ENCODE data around the gene RCCD1.
"Not testable (repeated sequence)": the region's sequence is repeated elsewhere in the genome, so short reads cannot be mapped to it uniquely, and the experiment has no call there.

The RCCD1 gene

DNA sequence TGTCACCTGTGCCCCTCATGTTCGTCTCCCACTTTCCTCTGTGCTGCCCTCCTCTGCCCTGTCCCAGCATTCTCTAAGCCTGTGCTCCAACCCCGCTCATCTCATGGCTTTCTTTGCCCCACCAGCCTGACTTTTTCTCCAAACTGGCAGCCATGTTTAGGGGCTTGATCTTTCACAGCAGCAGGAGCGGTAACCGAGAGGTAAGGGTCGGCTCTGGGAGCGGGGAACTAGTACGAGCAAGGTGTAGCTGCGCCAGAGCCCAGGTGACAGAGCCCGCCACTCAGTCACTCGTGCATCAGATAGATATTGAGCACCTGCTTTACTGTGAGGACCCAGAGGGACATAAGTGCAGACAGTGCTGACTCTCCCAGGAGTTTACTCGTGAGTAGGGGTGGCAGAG, 38.2 kb upstream of the RCCD1 start:
- H3K36me3 ChIP-seq (ENCODE audit: control insufficient read depth, insufficient read depth, low read length), result peaks cover 60% of the 10 kb centered on the region
- no peaks in the 10 kb centered on the region for H3K27me3 ChIP-seq (replicated peaks; ENCODE audit: control insufficient read depth, insufficient read depth, low read length)
- no peak overlapping the region for H3K4me3 ChIP-seq (replicated peaks; ENCODE audit: low read depth, low read length)
- no peak for DNase-seq (ENCODE audit: extremely low read depth, insufficient read length)
- TF ChIP-seq, protein P1, sequence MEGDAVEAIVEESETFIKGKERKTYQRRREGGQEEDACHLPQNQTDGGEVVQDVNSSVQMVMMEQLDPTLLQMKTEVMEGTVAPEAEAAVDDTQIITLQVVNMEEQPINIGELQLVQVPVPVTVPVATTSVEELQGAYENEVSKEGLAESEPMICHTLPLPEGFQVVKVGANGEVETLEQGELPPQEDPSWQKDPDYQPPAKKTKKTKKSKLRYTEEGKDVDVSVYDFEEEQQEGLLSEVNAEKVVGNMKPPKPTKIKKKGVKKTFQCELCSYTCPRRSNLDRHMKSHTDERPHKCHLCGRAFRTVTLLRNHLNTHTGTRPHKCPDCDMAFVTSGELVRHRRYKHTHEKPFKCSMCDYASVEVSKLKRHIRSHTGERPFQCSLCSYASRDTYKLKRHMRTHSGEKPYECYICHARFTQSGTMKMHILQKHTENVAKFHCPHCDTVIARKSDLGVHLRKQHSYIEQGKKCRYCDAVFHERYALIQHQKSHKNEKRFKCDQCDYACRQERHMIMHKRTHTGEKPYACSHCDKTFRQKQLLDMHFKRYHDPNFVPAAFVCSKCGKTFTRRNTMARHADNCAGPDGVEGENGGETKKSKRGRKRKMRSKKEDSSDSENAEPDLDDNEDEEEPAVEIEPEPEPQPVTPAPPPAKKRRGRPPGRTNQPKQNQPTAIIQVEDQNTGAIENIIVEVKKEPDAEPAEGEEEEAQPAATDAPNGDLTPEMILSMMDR (IDR thresholded peaks at IDR 0.05; ENCODE audit: insufficient read depth, low read length, poor library complexity, severe bottlenecking), result no peak

DNA sequence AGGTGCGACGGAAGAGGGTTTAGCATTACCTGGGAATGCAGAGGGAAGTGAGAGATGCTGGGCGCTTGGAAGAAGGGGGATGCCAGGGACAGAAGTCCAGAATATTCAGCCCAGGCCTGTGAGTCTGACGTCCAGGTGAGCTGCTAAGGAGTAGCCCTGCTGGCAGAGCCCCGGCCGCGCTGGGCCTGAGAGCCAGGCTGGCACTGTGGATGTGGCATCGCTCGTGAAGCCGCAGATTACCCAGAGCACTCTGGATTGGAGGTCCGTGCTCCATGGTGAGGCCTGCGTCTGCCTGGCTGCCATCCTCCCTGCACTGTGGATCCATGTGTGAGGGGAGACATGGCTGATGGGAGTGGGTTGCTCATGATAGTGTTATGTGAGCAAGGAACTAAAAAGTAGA, 37.1 kb upstream of the RCCD1 start:
- TF ChIP-seq, protein P1 (IDR thresholded peaks at IDR 0.05; ENCODE audit: insufficient read depth, low read length, poor library complexity, severe bottlenecking), result no peak
- no peak overlapping the region for H3K4me3 ChIP-seq (replicated peaks; ENCODE audit: low read depth, low read length)
- peaks cover 52% of the 10 kb centered on the region for H3K36me3 ChIP-seq (ENCODE audit: control insufficient read depth, insufficient read depth, low read length)
- no peak for DNase-seq (ENCODE audit: extremely low read depth, insufficient read length)
- H3K27me3 ChIP-seq (replicated peaks; ENCODE audit: control insufficient read depth, insufficient read depth, low read length), result no peaks in the 10 kb centered on the region

DNA sequence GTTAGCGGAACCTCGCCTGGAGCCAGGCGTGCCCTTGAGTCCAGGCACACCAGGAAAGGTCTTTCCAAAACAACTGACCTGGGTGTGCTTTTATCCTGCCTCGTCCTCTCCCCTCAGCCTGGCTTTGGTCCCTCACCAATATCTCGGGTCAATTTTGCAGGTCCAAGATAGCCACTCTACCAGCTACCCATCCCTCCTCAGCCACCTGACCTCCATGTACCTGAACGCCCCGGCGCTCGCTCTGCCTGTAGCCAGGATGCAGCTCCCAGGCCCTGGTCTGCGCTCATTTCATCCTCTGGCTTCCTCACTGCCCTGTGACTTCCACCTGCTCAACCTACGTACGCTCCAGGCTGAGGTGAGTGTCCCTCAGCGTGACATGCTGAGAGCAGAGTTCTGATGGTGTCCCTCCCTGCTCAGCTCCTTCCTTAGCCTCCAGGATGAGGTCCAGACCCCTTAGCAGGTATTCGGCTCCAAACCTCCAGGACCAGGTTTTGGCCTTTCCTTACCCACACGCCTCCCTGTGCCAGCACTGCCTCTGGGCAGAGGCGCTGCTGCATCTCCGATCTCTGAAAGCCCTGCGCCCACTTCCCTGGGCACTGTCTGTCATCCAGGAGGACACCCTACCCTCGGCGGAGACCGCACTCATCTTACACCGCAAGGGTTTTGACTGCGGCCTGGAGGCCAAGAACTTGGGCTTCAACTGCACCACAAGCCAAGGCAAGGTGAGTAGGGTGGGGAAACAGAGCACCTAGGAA, 36.5 kb upstream of the RCCD1 start:
- Histone ChIP-seq H3K4me3 (replicated peaks; ENCODE audit: low read depth, low read length) (no peak overlapping the region), H3K27me3 (replicated peaks; ENCODE audit: control insufficient read depth, insufficient read depth, low read length) (no peaks in the 10 kb centered on the region), H3K36me3 (ENCODE audit: control insufficient read depth, insufficient read depth, low read length) (peaks cover 47% of the 10 kb centered on the region)
- DNase-seq (ENCODE audit: extremely low read depth, insufficient read length), result no peak
- TF ChIP-seq, protein P1 (IDR thresholded peaks at IDR 0.05; ENCODE audit: insufficient read depth, low read length, poor library complexity, severe bottlenecking), result no peak

DNA sequence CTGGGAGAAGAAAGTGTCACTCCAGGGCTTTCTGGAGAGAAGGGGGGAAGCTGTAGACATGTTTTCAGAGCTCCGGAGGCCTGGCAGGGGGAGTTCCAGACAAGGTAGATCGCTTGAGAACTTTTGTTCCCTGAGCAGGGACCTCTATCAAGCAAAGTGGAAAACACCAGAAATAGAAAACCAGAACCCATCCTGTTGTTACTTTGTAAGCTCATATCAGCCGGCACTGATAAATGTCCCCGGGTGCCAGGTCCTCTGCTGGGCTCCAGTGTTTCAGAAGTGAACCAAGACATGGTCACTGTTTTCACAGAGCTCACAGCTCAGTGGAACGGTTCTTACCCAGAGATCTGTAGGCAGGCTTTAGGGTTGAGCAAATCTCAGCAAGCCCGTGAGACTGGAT, 35.8 kb upstream of the RCCD1 start:
- no peak for DNase-seq (ENCODE audit: extremely low read depth, insufficient read length)
- Histone ChIP-seq H3K27me3 (replicated peaks; ENCODE audit: control insufficient read depth, insufficient read depth, low read length) (no peaks in the 10 kb centered on the region), H3K4me3 (replicated peaks; ENCODE audit: low read depth, low read length) (no peak overlapping the region), H3K36me3 (ENCODE audit: control insufficient read depth, insufficient read depth, low read length) (peaks cover 43% of the 10 kb centered on the region)
- TF ChIP-seq, protein P1 (IDR thresholded peaks at IDR 0.05; ENCODE audit: insufficient read depth, low read length, poor library complexity, severe bottlenecking), result no peak

DNA sequence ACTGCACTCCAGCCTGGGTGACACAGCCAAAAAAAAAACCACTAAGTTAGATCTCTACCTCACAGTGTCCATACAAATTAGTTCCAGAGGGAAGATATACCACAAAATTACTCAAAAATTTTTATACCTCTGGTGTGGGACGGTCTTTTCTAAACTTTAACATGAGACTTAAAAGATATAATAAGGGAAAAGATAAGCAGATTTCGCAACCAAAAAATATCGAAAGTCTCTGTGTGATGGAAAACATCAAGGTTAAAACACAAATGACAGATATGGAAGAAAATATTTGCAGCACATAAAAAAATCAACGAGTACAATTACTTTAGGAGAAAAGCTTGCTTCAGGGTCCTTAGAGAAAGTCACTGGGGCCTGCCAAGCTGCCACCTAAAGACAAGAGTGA, 32.8 kb upstream of the RCCD1 start:
- Histone ChIP-seq H3K36me3 (ENCODE audit: control insufficient read depth, insufficient read depth, low read length) (peaks cover 24% of the 10 kb centered on the region), H3K27me3 (replicated peaks; ENCODE audit: control insufficient read depth, insufficient read depth, low read length) (no peaks in the 10 kb centered on the region), H3K4me3 (replicated peaks; ENCODE audit: low read depth, low read length) (no peak overlapping the region)
- no peak for DNase-seq (ENCODE audit: extremely low read depth, insufficient read length)
- TF ChIP-seq, protein P1 (IDR thresholded peaks at IDR 0.05; ENCODE audit: insufficient read depth, low read length, poor library complexity, severe bottlenecking), result no peak

DNA sequence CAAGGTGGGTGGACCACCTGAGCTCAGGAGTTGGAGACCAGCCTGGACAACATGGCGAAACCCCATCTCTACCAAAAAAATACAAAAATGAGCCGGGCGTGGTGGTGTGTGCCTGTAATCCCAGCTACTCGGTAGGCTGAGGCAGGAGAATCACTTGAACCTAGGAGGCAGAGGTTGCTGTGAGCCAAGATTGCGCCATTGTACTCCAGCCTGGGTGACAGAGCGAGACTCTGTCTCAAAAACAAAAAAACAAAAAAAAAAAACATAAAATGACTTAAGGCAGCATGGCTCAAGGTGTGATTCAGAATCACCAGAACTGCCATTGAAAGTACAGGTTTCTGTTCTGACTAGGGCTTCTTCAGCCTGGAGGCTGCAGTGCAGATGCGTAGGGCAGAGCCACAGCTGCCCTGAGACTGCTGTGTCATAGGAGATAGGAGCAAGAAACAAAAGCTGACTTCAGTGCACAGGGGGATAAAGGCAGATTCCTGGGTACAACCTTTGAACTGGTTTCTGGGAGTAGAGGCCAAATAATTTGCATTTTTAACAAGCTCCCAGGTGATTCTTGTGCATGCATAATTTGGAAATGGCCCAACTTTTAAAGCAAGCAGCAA, 31.9 kb upstream of the RCCD1 start:
- peaks cover 18% of the 10 kb centered on the region for H3K36me3 ChIP-seq (ENCODE audit: control insufficient read depth, insufficient read depth, low read length)
- DNase-seq (ENCODE audit: extremely low read depth, insufficient read length); H3K27me3 ChIP-seq (replicated peaks; ENCODE audit: control insufficient read depth, insufficient read depth, low read length); H3K4me3 ChIP-seq (replicated peaks; ENCODE audit: low read depth, low read length): not testable (repeated sequence)

Data from GM06990 (cell line).